NT2/D1 (cell line): ENCODE data around the gene COMMD7.
A peak's percentile ranks its signal among the peaks of the same experiment; 100 is the strongest.

Experiments used
- DNase-seq: peaks from one replicate; pipeline ENCODE4 v3.0.0-alpha.2; 2011; ENCODE audit warnings: low read depth, low spot score
- H3K27me3 ChIP-seq: 2 replicates; pipeline ENCODE4 v1.6.0; 2011; ENCODE audit warnings: mild to moderate bottlenecking; ENCODE audit not compliant: insufficient read length, insufficient read depth
- H3K36me3 ChIP-seq: 2 replicates; pipeline ENCODE4 v1.6.1; 2011; ENCODE audit warnings: mild to moderate bottlenecking, low read length, mixed read lengths; ENCODE audit not compliant: insufficient read depth, insufficient read length
- H3K4me1 ChIP-seq: 2 replicates; pipeline ENCODE4 v1.5.1; 2011; ENCODE audit not compliant: insufficient read depth, insufficient read length
- H3K4me3 ChIP-seq: 2 replicates; pipeline ENCODE4 v1.5.1; 2011; ENCODE audit warnings: low read depth; ENCODE audit not compliant: insufficient read length
- H3K9ac ChIP-seq: 2 replicates; pipeline ENCODE4 v1.6.0; 2011; ENCODE audit warnings: low read depth; ENCODE audit not compliant: insufficient read length
- H3K9me3 ChIP-seq: 2 replicates; pipeline ENCODE4 v1.5.1; 2011; ENCODE audit warnings: mild to moderate bottlenecking, low read length; ENCODE audit not compliant: insufficient read depth
- SUZ12 ChIP-seq: IDR thresholded peaks from 2 replicates; pipeline ENCODE4 v1.6.1; 2011; ENCODE audit not compliant: insufficient read length, insufficient read depth; ENCODE audit errors: extremely low read depth
- YY1 ChIP-seq: IDR thresholded peaks from 2 replicates; pipeline ENCODE4 v1.6.1; 2011; ENCODE audit not compliant: insufficient read length, insufficient read depth
- ZNF274 ChIP-seq: IDR thresholded peaks from 2 replicates; pipeline ENCODE4 v1.6.1; 2011; ENCODE audit warnings: mild to moderate bottlenecking, low read depth, low read length

Gene COMMD7

DNA sequence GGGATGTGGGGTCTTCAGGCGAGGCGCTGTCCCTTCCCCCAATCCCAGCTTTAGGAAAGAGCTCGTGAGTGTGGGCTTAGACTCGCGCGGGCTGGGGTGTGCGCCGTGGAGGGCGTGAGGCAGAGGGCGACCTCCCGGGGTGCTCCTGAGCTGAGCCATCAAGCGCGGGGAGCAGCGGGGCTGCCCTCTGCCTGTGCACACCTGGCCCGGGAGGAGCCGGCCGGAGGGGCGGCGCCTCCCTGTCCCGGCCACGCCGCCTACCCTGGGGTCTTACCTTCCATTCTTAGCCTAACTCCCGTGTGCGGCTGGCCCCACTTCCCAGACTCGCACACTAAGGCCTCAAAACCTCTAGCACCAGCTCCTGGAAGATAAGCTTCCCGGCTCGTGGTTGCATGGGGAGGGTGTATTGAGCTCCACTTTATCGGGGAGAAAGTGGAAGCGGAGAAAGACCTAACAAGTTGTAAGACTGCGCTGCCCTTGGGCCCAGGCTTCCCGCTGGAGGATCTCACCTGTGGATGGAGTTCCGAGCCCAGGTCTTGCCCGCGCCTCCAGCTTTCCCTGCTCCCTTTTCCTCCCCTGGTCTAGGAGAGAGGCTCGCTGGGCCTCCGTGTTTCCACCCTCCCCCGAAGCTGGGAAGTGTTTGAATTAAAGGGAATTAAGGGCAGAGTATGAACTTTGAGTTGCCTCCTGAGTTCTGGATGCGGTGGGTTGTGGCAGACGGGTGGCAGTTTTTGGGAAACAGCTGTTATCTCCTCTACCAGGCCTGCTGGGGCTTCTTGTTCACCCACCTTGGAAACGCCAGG lies 20.1 kb upstream of the COMMD7 start:
- Histone ChIP-seq H3K4me3 (peak overlapping the region; percentile 99), H3K9me3 (no peaks in the 10 kb centered on the region), H3K27me3 (no peaks in the 10 kb centered on the region), H3K9ac (peak overlapping the region; percentile 99), H3K4me1 (peaks cover 8% of the 10 kb centered on the region), H3K36me3 (peaks cover 23% of the 10 kb centered on the region)
- DNase-seq: no peak
- no peak for TF ChIP-seq SUZ12
- TF ChIP-seq ZNF274: no peak
- no peak for TF ChIP-seq YY1

DNA sequence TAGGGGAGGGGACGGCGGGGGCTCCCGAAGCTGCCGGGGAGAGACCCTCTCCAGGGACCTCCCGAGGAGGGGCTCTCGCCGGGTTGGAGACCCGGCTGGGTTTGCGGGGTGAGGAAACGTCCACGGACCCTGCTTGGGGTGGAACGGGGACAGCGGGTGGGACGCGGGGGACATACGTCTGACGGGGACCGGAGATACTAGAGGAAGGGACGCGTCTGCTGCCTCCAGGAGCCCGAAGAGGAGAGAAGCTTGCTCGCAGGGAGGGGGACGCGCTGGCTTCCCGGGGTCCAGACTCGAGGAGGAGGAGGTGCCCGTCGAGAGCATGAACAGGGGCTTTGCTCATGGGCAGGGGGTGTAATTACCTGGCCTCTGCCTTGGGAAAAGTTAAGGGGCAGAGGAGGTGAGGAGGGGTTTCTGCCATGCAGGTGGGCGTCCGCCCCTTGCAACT lies 19.5 kb upstream of the COMMD7 start:
- H3K27me3 ChIP-seq: no peaks in the 10 kb centered on the region
- peaks cover 20% of the 10 kb centered on the region for H3K36me3 ChIP-seq
- peak overlapping the region; percentile 99 for H3K4me3 ChIP-seq
- H3K9me3 ChIP-seq: no peaks in the 10 kb centered on the region
- DNase-seq: no peak
- TF ChIP-seq YY1 (no peak), ZNF274 (no peak), SUZ12 (no peak)
- H3K4me1 ChIP-seq: peaks cover 8% of the 10 kb centered on the region
- peak overlapping the region; percentile 99 for H3K9ac ChIP-seq

DNA sequence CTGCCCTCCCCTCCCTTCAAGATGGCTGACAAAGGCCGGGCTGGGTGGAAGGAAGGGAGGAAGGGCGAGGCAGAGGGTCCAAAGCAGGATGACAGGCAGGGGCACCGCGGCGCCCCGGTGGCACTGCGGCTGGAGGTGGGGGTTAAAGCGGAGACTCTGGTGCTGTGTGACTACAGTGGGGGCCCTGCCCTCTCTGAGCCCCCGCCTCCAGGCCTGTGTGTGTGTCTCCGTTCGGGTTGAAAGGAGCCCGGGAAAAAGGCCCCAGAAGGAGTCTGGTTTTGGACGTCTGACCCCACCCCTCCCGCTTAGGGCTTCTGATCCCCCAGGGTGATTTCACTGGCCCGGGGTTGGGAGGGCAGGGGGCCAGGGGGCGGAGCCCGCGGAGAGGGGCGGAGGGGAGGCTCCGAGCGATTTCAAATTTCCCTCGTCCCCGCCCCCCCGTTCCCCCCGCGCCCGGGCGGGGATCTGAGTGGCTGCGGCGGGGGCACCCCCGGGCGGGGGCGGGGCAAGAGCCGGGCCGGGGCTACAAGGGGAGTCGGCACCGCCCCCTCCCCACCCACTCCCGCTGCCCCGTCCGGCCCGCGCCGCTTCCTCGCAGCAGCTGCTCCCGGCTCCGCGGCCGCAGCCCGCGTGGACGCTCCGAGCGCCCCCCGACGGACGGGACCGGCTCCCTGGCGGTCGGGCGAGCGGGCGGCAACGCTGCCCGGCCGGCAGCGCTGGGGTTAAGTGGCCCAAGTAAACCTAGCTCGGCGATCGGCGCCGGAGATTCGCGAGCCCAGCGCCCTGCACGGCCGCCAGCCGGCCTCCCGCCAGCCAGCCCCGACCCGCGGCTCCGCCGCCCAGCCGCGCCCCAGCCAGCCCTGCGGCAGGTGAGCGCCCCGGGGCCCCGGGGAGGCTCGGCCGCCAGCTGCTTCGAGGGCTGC lies 18.8 kb upstream of the COMMD7 start, which contains the start of gene DNMT3B:
Gene DNMT3B (plus strand): TSS at position 555 of the 923 bp plus-strand sequence. CDS start 17,939 bp downstream, outside the sequence.
- peak within 1 kb of the TSS; percentile 99 for H3K9ac ChIP-seq
- DNase-seq: peak; percentile 84
- H3K4me3 ChIP-seq: peak within 1 kb of the TSS; percentile 99
- peaks cover 8% of the 10 kb centered on the region for H3K4me1 ChIP-seq
- no peaks in the 10 kb centered on the region for H3K9me3 ChIP-seq
- peaks cover 13% of the 10 kb centered on the region for H3K36me3 ChIP-seq
- TF ChIP-seq ZNF274 (no peak), SUZ12 (no peak), YY1 (peak; percentile 34)
- no peaks in the 10 kb centered on the region for H3K27me3 ChIP-seq

DNA sequence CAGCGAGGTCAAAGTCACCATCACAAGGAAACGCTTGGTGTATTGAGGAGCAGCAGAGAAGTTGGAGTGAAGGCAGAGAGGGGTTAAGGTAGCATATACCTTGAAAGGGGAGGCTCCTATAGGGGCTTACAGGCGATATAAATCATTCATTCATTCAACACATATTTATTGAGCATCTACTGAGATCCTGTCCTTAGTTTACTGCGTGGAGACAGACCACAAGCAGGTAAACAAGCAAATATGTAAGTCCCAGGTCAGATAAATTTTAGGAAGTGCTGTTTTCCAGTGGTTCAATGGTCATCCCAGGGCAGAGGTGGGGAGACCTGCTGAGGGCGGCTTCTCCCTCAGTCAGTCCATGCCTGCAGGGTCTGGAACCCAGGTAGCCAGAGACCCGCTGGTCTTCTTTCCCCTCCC lies 18.2 kb upstream of the COMMD7 start:
- no peak for DNase-seq
- Histone ChIP-seq H3K27me3 (no peaks in the 10 kb centered on the region), H3K9ac (peak overlapping the region; percentile 66), H3K4me1 (peaks cover 8% of the 10 kb centered on the region), H3K9me3 (no peaks in the 10 kb centered on the region), H3K4me3 (peak overlapping the region; percentile 54), H3K36me3 (peaks cover 12% of the 10 kb centered on the region)
- no peak for TF ChIP-seq YY1
- TF ChIP-seq ZNF274: no peak
- TF ChIP-seq SUZ12: no peak

DNA sequence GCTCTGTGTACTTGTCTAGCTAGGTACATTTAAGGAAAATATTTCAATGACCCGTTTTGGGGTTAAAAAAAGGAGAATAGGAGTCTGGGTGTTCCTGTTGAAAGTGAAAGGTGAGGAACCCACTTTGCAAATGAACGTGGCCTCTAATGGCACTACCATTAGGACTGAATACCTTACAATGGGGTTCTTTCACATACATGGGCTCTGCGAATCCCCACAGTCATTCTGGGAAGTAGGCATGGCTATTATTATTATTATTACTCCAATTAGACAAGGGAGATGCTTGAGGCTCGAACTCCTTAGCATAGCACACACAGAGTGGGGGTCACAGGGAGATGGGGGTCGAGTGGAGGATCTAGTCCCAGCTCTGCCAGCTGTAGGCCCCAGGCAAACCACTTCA lies 12.9 kb upstream of the COMMD7 start:
- no peaks in the 10 kb centered on the region for H3K9me3 ChIP-seq
- peaks cover 7% of the 10 kb centered on the region for H3K4me1 ChIP-seq
- H3K9ac ChIP-seq: no peak overlapping the region
- no peaks in the 10 kb centered on the region for H3K36me3 ChIP-seq
- no peaks in the 10 kb centered on the region for H3K27me3 ChIP-seq
- no peak overlapping the region for H3K4me3 ChIP-seq
- TF ChIP-seq ZNF274: no peak
- DNase-seq: no peak

DNA sequence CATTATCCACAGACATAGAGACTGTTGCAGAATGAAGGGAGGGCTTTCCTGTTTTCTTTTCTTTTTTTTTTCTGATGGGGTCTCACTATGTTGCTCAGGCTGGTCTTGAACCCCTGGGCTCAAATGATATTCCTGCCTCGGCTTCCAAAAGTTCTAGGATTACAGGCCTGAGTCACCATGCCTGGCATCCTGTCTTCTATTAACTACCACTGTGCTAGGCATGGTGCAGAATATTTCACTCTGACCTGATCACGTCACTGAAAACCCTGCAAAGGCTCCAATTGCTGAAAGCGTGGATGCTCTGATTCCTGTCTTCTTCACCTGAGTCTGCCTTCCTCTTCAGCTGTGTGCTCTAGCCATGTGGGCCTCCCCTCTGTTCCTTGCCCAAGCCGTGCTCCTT lies 10.5 kb upstream of the COMMD7 start:
- no peak for DNase-seq
- Histone ChIP-seq H3K4me3 (no peak overlapping the region), H3K4me1 (peaks cover 5% of the 10 kb centered on the region), H3K9ac (no peak overlapping the region), H3K9me3 (no peaks in the 10 kb centered on the region), H3K27me3 (no peaks in the 10 kb centered on the region), H3K36me3 (no peaks in the 10 kb centered on the region)
- TF ChIP-seq SUZ12 (no peak), ZNF274 (no peak), YY1 (no peak)

DNA sequence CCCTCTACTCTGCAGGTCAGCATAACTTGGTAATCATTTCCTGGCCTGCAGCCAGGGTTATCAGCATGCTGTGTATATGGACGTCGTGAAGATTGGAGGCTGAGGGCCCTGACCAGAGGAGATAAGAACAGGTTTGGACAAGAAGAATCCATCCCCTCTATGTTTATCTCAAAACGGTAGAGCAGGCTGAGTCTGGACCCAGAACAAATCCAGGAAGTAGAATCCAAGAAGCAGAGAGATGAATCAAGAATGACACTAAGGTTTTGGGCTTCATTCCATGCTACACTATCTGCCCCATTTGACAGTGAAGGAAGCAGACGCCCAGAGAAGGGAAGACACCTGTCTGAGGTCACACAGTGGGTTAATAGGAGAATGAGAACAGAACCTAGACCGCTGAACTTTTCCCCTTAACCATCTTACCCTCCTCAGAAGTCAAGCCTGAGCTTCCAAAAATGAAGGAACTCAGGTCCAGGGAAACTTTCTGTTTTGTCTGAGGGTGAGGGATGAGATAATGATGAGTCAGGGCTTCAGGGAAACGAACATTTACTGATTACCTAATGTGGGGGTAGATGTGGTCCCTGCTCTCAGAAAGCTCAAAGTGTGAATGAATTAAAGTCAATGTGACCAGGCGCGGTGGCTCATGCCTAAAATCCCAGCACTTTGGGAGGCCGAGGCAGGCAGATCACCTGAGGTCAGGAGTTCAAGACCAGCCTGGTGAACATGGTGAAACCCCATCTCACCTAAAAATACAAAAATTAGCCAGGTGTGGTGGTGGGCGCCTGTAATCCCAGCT lies 9.4 kb upstream of the COMMD7 start:
- DNase-seq: no peak
- H3K27me3 ChIP-seq: no peaks in the 10 kb centered on the region
- H3K9me3 ChIP-seq: no peaks in the 10 kb centered on the region
- peaks cover 5% of the 10 kb centered on the region for H3K4me1 ChIP-seq
- no peak for TF ChIP-seq ZNF274
- no peak for TF ChIP-seq YY1
- H3K9ac ChIP-seq: peak overlapping the region; percentile 62
- no peaks in the 10 kb centered on the region for H3K36me3 ChIP-seq
- no peak overlapping the region for H3K4me3 ChIP-seq
